Erythroblast (primary cell): Measurements from ENCODE around the gene RARB.

Experiments used
- GATA1 ChIP-seq: IDR thresholded peaks from 2 replicates; pipeline ENCODE4 v1.6.1; 2011; ENCODE audit warnings: low read depth, mild to moderate bottlenecking, control low read depth, low read length, moderate library complexity
- POLR2A ChIP-seq: IDR thresholded peaks from 2 replicates; pipeline ENCODE4 v1.6.1; 2011; ENCODE audit warnings: mild to moderate bottlenecking, low read length

GRCh38 chr3:25527801-25528200, 99.7 kb downstream of the RARB start:
- no peak for TF ChIP-seq POLR2A
- no peak for TF ChIP-seq GATA1
